KG1 (cell line): ENCODE measurements around the gene ZCWPW1.

Experiments used
- DNase-seq: peaks from one replicate; lab custom pipeline; 2025; lab: John Stamatoyannopoulos, UW

Gene ZCWPW1, protein sequence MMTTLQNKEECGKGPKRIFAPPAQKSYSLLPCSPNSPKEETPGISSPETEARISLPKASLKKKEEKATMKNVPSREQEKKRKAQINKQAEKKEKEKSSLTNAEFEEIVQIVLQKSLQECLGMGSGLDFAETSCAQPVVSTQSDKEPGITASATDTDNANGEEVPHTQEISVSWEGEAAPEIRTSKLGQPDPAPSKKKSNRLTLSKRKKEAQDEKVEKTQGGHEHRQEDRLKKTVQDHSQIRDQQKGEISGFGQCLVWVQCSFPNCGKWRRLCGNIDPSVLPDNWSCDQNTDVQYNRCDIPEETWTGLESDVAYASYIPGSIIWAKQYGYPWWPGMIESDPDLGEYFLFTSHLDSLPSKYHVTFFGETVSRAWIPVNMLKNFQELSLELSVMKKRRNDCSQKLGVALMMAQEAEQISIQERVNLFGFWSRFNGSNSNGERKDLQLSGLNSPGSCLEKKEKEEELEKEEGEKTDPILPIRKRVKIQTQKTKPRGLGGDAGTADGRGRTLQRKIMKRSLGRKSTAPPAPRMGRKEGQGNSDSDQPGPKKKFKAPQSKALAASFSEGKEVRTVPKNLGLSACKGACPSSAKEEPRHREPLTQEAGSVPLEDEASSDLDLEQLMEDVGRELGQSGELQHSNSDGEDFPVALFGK

DNA sequence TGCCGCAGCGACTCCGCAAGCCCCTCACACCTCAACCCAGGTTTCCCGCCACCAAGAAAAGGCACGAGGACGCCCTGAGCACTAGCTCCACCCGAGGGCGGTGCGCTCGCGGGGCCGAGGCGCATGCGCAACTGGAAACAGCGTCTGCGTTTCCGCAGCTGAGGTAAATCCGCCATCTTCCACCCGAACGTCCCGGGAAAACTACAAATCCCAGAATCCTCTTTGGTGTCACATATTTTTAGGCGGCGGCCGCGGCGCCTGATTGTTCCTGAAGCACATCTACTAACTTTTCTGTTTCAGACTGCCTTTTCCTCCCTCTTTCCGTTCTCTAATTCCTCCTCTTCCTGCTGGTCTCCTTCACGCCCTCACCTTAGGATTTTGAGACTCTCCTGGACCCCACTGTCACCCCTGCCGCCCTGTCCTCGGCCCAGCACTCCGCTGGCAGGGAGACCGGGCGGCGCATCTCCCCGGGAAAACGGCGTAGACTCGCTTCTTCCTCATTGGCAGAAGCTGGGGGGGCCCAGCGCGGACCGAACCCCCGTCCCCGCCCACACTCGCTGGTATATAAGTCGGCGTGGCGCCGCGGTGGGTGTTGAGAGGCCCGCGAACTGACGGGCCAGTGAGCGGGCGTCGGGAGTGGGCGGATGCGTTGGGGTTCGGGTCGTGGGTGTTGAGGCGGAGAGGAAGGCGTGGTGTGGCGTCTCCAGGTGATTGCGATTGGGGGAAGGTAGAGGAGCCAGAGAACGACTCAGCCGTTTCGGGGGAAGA lies at the start of gene ZCWPW1:
Gene ZCWPW1 (minus strand): TSS at position 505 of the 768 bp plus-strand sequence. CDS start 8,054 bp downstream, outside the sequence.
- peak; percentile 68 for DNase-seq

GRCh38 chr7:100477871-100478267 lies 49.4 kb upstream of the ZCWPW1 start:
- no peak for DNase-seq

GRCh38 chr7:100476903-100477870 lies 48.7 kb upstream of the ZCWPW1 start:
- DNase-seq: no peak

DNA sequence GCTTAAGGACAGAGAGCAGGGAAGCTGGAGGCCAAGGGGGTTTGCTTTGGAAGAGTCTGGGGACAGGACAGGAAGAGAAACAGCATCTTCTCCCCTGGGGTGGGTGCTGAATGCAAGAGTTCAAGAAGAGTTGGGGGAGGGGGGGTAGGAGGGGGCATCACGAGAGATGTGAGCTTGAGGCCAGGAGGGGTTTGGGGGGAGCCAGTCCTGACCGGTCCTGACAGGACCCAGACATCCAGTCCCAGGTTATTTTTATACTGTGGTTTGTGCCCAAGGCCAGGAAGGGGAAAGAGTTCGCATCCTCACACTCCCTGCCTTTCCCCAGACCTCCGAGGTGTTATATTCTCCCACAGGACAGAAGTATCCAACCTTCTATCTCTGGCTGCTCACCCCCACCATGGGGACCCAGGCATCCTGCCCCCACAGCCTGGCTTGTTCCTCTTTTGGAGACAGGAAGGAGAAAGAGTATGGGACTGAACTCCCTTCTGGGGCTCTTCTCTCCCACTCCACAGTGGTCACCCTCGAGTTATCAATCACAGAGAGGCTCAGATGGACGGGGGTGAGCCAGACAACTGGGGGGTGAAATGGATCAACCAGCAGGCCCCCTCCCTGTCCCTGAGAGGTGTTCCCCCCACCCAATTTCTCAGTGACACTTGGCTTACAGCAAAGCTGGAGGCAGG lies 47.7 kb upstream of the ZCWPW1 start:
- DNase-seq: no peak

DNA sequence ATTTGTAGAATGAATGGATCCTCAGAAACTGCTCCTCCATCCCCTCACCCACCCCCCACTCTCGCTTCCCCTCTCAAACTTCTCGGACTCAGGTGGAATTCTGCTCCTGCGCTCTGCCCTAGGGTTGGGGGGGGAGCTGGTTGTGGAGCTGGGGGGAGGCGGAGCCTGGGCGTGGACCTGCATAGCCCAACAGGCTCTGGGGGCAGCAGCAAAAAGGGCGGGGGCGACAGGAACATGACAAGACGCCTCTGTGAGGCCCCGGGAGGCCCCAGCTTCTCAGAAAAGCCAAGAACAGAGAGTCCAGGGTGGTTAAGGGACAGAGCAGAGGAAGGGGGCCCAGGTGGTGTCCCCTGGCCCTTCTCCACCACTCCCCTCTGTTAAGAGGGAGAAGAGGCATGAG lies 47.0 kb upstream of the ZCWPW1 start:
- DNase-seq: no peak

- DNase-seq: no peak
Measured at GRCh38 chr7:100472854-100473499, 44.5 kb upstream of the ZCWPW1 start.

DNA sequence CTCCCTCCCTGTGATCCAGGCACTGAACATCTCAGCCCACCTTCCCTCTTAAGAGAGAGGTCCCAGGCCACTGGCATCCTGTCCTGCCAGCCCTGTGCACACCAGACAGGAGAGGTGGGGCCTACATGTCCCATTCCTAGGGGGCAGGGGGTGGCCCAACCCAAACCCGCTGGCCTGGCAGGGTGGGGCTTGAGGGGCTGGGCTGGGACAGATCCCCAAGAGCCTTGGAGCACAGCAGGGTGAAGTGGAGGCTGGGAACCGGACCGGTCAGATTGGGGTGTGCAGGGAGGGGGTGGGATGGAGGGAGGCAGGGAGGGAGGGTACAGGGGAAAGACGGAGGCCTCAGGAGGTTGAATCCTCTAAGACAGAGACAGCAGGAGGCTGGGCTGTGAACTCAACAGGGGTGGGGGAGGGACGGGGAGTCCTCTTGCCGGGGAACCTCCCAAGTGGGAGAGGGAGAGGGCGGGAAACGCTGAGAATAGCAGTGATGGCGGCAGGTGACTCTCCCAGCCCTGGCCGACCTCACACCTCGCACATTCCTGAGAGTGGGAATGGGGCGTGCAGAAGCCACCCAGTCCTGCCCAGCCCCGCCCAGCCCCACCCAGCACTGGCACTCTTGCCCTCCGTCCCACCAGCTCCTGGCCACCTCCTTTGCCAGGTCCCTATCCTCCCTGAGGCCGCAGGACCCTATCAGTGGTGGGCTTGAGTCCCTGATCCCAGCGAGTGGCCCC lies 43.8 kb upstream of the ZCWPW1 start:
- no peak for DNase-seq

DNA sequence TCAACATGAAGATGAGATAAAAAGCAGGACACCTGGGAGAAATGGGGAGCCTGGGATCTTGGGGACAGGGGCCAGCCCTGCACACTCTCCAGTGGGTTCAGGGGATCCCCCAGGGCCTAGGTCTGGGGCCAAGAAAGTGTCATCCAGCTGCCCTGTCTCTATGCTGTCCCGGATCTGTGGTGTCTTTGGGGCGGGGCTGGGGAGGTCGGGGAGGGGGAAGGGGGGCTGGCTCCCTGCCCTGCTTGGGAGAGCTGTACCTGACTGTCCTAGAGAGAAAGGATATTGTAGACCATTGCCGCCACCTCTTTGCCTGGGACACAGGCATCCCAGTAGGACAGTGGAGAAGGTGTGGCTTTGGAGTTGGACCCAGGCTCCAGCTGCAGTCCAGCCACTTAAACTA lies 42.5 kb upstream of the ZCWPW1 start:
- no peak for DNase-seq

GRCh38 chr7:100469227-100470044 lies 40.9 kb upstream of the ZCWPW1 start:
- peak; percentile 12 for DNase-seq

DNA sequence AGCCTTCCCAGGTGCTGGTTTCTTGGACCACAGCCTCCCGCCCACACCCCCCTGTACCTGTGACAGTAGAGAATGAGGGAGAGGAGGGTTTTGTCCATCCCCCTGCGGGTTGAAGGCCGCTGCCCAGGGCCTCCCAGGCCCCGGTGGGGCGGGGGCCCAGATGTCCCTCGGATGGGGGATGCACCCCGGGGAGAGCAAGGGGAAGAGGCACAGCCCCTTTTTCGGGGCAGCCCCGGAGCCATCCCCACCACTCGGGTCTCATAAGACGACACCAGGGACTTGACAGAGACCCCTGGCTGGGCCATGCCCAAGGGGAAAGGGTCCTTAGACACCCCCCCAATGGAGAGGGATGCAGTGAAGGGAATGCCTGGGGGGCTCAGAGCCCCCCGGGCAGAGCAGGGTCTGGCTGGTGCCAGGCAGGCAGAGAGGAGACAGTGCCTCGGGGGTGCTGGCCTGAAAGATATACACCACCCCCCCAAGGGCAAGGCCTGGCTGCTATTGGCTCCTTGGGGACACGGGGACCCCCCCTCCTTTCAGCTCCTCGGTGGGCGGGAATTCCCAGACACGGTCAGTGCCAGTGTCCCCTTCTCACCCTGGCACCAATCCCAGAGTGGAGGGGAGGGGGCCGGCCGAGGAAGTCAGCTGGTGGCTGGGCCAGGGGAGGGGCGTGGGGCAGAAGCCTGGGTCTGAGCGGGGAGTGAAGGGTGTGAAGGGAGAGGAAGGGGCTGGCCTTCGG lies 39.3 kb upstream of the ZCWPW1 start:
- DNase-seq: no peak

GRCh38 chr7:100466653-100467605 lies 38.4 kb upstream of the ZCWPW1 start:
- DNase-seq: no peak

DNA sequence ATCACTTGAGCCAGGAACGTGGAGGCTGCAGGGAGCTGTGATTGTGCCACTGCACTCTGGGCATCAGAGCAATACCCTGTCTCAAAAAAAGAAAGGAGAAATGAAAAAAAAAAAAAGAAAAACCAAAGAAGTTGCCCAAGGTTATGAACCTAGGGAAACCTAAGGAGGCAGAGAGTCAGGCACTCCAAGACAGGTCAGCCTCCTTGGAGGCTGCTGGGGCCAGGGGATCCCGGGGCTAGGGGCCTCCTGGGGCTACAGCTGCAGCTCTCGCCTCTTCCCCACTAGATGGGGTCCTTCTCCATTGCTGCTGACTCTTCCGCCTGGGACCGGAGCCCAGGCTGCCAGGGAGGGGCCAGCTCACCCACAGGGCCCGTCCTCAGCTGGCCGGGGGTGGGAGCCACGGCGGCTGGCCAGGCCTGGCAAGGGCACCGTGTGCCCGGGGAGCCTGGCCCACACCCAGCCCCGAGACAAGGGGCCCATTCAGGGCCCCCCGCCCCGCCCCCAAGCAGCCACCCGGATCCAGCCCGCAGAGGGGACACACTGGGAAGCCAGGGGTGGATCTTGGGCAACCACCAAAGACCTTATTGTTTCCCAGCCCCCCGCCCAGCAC lies 37.3 kb upstream of the ZCWPW1 start:
- DNase-seq: no peak

DNA sequence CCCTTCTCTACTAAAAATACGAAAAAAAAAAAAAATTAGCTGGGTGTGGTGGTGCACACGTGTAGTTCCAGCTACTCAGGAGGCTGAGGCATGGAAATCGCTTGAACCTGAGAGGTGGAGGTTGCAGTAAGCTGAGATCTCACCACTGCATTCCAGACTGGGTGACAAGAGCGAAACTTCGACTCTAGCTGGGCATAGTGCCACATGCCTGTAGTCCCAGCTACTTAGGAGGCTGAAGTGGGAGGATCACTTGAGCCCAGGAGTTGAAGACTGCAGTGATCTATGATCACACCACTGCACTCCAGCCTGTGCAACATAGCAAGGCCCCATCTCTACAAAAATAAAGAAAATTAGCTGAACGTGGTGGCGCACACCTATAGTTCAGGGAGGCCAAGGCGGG lies 36.8 kb upstream of the ZCWPW1 start:
- DNase-seq: no peak

DNA sequence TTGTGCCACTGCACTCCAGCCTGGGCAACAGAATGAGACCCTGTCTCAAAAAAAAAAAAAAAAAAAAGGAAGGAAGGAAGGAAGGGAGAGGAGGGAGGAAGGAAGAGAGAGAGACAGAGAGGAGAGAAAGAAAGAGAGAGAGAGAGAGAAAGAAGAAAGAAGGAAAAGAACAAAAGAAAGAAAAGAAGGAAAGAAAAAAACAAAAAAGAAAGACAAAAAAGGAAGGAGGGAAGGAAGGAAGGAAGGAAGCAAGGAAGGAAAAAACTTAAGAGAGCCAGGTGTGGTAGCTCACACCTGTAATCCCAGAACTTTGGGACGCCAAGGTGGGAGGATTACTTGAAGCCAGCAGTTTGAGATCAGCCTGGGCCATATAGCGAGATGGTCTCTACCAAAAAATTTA lies 36.3 kb upstream of the ZCWPW1 start:
- no peak for DNase-seq

- DNase-seq: no peak
Measured at GRCh38 chr7:100464210-100464660, 35.7 kb upstream of the ZCWPW1 start, which contains the start of gene SPACDR. TSS of gene SPACDR (minus strand) at chr7:100464260. CDS start at chr7:100464025, 235 bp downstream.

DNA sequence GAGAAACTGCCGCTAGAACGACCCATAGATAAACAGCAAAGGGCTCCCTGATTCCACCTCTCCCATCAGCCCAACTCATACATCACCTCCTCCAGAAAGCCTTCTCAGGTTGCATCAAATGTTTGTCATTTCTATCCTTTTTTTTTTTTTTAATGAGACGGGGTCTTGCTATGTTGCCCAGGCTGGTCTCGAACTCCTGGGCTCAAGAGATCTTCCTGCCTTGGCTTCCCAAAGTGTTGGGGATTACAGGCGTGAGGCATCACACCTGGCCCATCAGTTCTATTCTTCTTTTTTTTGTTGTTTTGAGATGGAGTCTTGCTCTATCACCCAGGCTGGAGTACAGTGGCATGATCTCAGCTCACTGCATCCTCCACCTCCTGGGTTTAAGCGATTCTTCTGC lies 28.5 kb upstream of the ZCWPW1 start:
- no peak for DNase-seq
